Cardiac muscle cell (in vitro differentiated cells and primary cell): Measurements from ENCODE around the gene FARS2. TPM values are rescaled to one million over a fixed set of nuclear protein-coding genes. Genes with fewer than 3 reads are reported as not detected.

Experiments
- DNase-seq, 2 donors: peaks; one replicate each; pipeline versions ENCODE4 v3.0.0 to v3.0.0-alpha.2; 2010 to 2017; ENCODE audit warnings: low read depth in 1 of 2, low spot score in 1 of 2
- H3K27ac ChIP-seq: fragments of 200-600 bp; sonication (generic); 2 replicates; pipeline ENCODE4 v1.5.1; 2016
- H3K27me3 ChIP-seq: fragments of 200-600 bp; sonication (generic); 2 replicates; pipeline ENCODE4 v1.6.0; 2016; ENCODE audit warnings: control low read depth
- H3K36me3 ChIP-seq: fragments of 200-600 bp; sonication (generic); 2 replicates; pipeline ENCODE4 v1.5.1; 2016; ENCODE audit warnings: control low read depth
- H3K4me1 ChIP-seq: fragments of 200-600 bp; sonication (generic); 2 replicates; pipeline ENCODE4 v1.8.1; 2017; ENCODE audit warnings: low read depth, mild to moderate bottlenecking, mixed run types
- H3K4me3 ChIP-seq: fragments of 200-600 bp; sonication (generic); 2 replicates; pipeline ENCODE4 v1.5.1; 2016; ENCODE audit warnings: mild to moderate bottlenecking
- H3K9me3 ChIP-seq: fragments of 200-600 bp; sonication (generic); 2 replicates; pipeline ENCODE4 v1.5.1; 2017; ENCODE audit warnings: low read depth, mild to moderate bottlenecking, control low read depth
- CTCF ChIP-seq: IDR thresholded peaks from 2 replicates; pipeline ENCODE4 v1.5.1; 2012; ENCODE audit warnings: low read depth, mild to moderate bottlenecking, low read length
- polyA plus RNA-seq: library from polyadenylated mRNA; unstranded; fragments of >200 nt; fragmentation: Nextera tagmentation; extraction: Ambion mirVana; gene quantifications from 2 replicates; pipeline ENCODE4 v1.2.1, GENCODE V29; 2016
- total RNA-seq: library from RNA; depleted of rRNA; stranded (reverse); fragments of >200 nt; gene quantifications from 2 replicates; pipeline ENCODE4 v1.2.3, GENCODE V29; 2016

FARS2 gene
- total and polyA plus RNA-seq, 2 experiments from 2014 or later = 12.4 to 22.5 TPM

GRCh38 chr6:5492356-5492755, 231.0 kb downstream of the FARS2 start:
- Histone ChIP-seq H3K4me3 (no peak overlapping the region), H3K27ac (no peak overlapping the region), H3K36me3 (no peaks in the 10 kb centered on the region), H3K9me3 (no peaks in the 10 kb centered on the region), H3K27me3 (no peaks in the 10 kb centered on the region), H3K4me1 (no peaks in the 10 kb centered on the region)
- DNase-seq = no peak
- no peak for TF ChIP-seq CTCF

- Histone ChIP-seq H3K36me3 (no peaks in the 10 kb centered on the region), H3K4me3 (no peak overlapping the region), H3K27ac (no peak overlapping the region), H3K4me1 (no peaks in the 10 kb centered on the region), H3K27me3 (no peaks in the 10 kb centered on the region), H3K9me3 (no peaks in the 10 kb centered on the region)
- no peak for DNase-seq
- TF ChIP-seq CTCF = no peak
Observed at GRCh38 chr6:5493806-5494205, 232.5 kb downstream of the FARS2 start.

GRCh38 chr6:5497896-5498578, 236.7 kb downstream of the FARS2 start:
- TF ChIP-seq CTCF = no peak
- Histone ChIP-seq H3K4me1 (no peaks in the 10 kb centered on the region), H3K36me3 (no peaks in the 10 kb centered on the region), H3K4me3 (no peak overlapping the region), H3K27me3 (no peaks in the 10 kb centered on the region), H3K27ac (no peak overlapping the region), H3K9me3 (no peaks in the 10 kb centered on the region)
- peak in 1 of 2 donors; percentile 43 for DNase-seq

GRCh38 chr6:5498579-5498899, 237.2 kb downstream of the FARS2 start:
- Histone ChIP-seq H3K9me3 (no peaks in the 10 kb centered on the region), H3K4me1 (no peaks in the 10 kb centered on the region), H3K27ac (no peak overlapping the region), H3K4me3 (no peak overlapping the region), H3K27me3 (no peaks in the 10 kb centered on the region), H3K36me3 (no peaks in the 10 kb centered on the region)
- no peak for TF ChIP-seq CTCF
- no peak for DNase-seq

GRCh38 chr6:5499644-5500306, 238.5 kb downstream of the FARS2 start:
- Histone ChIP-seq H3K27ac (no peak overlapping the region), H3K4me1 (no peaks in the 10 kb centered on the region), H3K36me3 (no peaks in the 10 kb centered on the region), H3K9me3 (no peaks in the 10 kb centered on the region), H3K4me3 (no peak overlapping the region), H3K27me3 (no peaks in the 10 kb centered on the region)
- no peak for TF ChIP-seq CTCF
- DNase-seq = no peak
